NOMO-1 (cell line): Measurements from ENCODE around the gene PDCL3.

Experiments used
- DNase-seq, 2 experiments: peaks; one replicate each; lab custom pipeline; 2025; ENCODE audit not compliant: unreplicated experiment in 2 of 2; lab: John Stamatoyannopoulos, UW

Gene PDCL3

DNA sequence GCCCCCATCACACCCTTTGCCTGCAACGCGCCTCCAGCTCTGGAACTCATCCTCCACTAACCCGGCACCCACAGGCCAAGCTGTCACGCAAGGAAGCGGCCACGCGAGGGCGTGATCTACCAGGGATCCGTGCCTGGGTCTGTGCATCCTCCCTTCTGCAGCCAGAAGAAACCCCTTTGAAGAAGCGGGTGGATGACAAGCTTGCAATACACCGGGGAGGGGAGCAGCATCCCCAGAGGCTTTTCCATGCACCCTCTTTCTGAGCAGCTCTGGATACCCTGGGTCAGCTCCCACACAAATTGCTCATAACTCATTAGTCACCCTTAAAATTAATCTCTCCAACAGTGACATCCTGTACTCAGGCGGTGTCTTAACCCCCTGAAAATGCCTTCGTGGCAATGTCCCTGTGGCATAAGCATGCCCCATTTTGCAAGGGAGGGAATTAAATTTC, 47.6 kb downstream of the PDCL3 start:
- peak; percentile 40 to 70 for DNase-seq

GRCh38 chr2:100611079-100612029, 48.6 kb downstream of the PDCL3 start:
- no peak for DNase-seq

DNA sequence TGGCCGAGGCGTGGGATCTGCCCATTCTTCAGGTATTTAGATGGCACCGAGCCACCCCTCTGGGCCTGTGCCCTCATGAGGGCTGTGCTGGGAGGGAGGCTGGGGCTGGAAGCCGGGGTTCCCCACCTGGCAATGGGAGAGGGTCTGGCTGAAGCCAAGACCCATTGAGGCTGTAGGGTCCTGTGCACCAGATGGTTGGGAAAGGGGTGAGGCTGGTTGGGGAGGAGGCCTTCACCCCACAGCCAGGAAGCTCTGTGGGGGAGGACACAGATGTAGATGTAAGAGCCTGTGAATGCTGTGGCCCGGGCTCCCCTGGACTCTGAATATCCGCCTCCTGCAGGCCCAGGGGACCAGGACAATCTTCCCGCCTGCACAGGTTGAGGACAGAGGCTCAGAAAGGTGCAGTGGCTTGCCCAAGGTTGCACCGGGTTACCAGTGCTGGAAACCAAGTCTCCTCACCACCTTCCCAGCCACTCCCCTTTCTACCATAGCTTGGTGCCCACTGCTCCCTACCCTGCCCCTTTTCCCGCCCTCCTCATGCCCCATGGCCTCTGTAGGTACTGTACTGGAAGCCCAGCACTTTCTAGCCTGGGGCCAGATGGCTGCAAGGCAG, 49.7 kb downstream of the PDCL3 start:
- no peak for DNase-seq

DNA sequence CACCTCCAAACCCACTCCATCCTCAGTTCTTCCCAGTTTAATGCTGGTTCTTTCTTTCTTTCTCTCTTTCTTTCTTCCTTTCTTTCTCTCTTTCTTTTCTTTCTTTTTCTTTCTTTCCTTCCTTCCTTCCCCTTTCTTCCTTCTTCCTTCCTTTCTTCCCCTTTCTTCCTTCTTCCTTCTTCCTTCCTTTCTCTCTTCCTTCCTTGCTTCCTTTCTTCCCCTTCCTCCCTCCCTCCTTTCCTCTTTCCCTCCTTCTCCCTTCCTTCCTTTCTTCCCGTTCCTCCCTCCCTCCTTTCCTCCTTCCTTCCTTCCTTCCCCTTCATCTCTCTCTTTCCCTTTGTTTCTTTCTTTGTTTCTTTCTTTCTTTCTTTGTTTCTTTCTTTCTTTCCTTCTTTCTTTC, 50.9 kb downstream of the PDCL3 start:
- DNase-seq: no peak

DNA sequence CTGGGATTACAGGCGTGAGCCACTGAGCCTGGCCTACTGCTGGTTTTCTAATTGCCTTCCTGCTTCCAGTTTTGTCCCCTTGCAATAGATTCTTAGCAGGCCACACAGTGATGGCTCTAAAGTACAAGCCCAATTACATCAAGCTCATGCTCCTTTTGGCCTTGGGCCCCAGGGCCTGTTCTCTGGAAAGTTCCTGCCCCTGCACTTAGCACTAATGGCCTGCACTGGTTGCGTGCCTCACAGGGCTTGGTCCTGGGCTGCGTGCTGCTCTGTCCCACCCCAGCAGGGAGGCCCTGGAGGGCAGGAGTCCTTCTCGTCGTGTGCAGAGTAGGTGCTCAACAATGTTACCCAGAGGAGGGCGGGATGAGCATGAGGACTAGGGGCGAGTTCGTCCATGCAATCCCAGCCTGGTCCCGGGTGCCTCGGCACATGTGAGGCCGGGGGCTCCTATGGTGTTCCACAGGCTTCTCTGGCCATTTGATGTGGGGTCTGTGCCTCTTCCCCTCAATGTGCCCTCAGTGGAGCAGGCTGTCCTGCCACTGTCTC, 51.7 kb downstream of the PDCL3 start:
- no peak for DNase-seq

- DNase-seq: no peak
Measured at GRCh38 chr2:100615471-100615870, 52.7 kb downstream of the PDCL3 start.

DNA sequence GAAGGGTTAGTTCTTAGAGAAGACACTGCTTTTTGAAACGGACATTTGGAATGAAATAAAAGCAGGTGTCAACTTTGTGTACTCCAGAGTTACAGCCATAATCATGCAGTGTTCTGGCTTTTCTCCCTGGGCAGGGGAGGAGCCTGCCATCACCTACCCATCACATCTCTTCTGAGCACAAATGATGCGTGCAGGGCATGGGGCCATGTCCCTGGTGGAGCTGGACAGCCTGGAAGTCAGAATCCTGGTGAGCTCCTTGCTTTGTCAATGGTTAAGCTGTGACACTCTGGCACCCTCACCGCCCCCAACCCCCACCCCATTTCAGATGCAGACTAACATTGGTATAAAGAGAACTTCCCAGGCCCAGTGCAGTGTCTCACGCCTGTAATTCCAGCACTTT, 53.1 kb downstream of the PDCL3 start:
- DNase-seq: no peak

GRCh38 chr2:100616841-100617390, 54.1 kb downstream of the PDCL3 start:
- DNase-seq: no peak

GRCh38 chr2:100619951-100620350, 57.2 kb downstream of the PDCL3 start:
- no peak for DNase-seq

GRCh38 chr2:100620481-100620880, 57.7 kb downstream of the PDCL3 start:
- DNase-seq: no peak

- DNase-seq: no peak
Measured at GRCh38 chr2:100621371-100621951, 58.7 kb downstream of the PDCL3 start.

- no peak for DNase-seq
Measured at GRCh38 chr2:100623033-100623715, 60.4 kb downstream of the PDCL3 start.

GRCh38 chr2:100623930-100624329, 61.1 kb downstream of the PDCL3 start:
- DNase-seq: no peak

DNA sequence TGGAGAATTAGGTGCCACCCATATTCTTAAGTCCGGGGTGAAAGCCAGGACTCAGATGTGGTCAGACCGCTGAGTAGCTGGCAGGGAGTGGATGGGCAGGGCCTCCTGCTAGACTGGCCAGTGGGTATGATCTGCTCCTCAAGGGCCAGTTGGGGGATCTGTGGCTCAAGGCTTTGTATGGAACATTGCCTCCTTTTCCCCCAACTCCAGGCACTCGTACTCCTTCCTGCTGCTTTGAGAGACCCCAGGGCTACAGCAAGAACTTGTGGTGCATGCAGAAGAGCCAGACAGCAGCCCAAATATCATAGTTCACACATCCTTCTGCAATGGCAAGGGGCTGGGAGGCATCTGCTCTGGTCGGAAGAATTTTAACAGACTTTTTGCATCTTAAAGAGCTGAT, 61.7 kb downstream of the PDCL3 start:
- DNase-seq: no peak

- DNase-seq: no peak
Measured at GRCh38 chr2:100625717-100626116, 62.9 kb downstream of the PDCL3 start.
